ENCODE results near the gene PAQR9. TPM values are rescaled to one million over a fixed set of nuclear protein-coding genes. Genes with fewer than 3 reads are reported as not detected.

PAQR9 gene
- total and polyA plus RNA-seq, 9 of the 15 experiments (the other 6 are each of a cell fraction or from before 2014, with no cell fraction given): 0.04 to 0.58 (median 0.22) TPM

- TF ChIP-seq, protein P1, sequence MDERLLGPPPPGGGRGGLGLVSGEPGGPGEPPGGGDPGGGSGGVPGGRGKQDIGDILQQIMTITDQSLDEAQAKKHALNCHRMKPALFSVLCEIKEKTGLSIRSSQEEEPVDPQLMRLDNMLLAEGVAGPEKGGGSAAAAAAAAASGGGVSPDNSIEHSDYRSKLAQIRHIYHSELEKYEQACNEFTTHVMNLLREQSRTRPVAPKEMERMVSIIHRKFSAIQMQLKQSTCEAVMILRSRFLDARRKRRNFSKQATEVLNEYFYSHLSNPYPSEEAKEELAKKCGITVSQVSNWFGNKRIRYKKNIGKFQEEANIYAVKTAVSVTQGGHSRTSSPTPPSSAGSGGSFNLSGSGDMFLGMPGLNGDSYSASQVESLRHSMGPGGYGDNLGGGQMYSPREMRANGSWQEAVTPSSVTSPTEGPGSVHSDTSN (CRISPR knock-in tag; IDR thresholded peaks at IDR 0.05; ENCODE audit: low read depth): no peak
- TF ChIP-seq, protein P1 (tag; conservative IDR thresholded peaks at IDR 0.05; ENCODE audit: low read depth): no peak
- TF ChIP-seq CBX8 (IDR thresholded peaks at IDR 0.05; ENCODE audit: borderline replicate concordance, extremely low read depth, low read depth, low read length, poor library complexity, severe bottlenecking): no peak
- no peak for TF ChIP-seq RFX7 (CRISPR knock-in tag; IDR thresholded peaks at IDR 0.05)
- TF ChIP-seq ZNF766 (CRISPR knock-in tag; conservative IDR thresholded peaks at IDR 0.05): 0 out of 2 replicates have a peak, but pooled peaks have one; percentile 12
- no peak for TF ChIP-seq CHAMP1 (IDR thresholded peaks at IDR 0.05)
- TF ChIP-seq, protein P2, sequence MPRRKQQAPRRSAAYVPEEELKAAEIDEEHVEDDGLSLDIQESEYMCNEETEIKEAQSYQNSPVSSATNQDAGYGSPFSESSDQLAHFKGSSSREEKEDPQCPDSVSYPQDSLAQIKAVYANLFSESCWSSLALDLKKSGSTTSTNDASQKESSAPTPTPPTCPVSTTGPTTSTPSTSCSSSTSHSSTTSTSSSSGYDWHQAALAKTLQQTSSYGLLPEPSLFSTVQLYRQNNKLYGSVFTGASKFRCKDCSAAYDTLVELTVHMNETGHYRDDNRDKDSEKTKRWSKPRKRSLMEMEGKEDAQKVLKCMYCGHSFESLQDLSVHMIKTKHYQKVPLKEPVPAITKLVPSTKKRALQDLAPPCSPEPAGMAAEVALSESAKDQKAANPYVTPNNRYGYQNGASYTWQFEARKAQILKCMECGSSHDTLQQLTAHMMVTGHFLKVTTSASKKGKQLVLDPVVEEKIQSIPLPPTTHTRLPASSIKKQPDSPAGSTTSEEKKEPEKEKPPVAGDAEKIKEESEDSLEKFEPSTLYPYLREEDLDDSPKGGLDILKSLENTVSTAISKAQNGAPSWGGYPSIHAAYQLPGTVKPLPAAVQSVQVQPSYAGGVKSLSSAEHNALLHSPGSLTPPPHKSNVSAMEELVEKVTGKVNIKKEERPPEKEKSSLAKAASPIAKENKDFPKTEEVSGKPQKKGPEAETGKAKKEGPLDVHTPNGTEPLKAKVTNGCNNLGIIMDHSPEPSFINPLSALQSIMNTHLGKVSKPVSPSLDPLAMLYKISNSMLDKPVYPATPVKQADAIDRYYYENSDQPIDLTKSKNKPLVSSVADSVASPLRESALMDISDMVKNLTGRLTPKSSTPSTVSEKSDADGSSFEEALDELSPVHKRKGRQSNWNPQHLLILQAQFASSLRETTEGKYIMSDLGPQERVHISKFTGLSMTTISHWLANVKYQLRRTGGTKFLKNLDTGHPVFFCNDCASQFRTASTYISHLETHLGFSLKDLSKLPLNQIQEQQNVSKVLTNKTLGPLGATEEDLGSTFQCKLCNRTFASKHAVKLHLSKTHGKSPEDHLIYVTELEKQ (CRISPR knock-in tag; IDR thresholded peaks at IDR 0.05): no peak
- TF ChIP-seq ZNF830 (CRISPR knock-in tag; IDR thresholded peaks at IDR 0.05): no peak
- TF ChIP-seq TFAM (CRISPR knock-in tag; conservative IDR thresholded peaks at IDR 0.05): no peak
- TF ChIP-seq RBBP5 (IDR thresholded peaks at IDR 0.05; ENCODE audit: borderline replicate concordance, insufficient read depth, low read length, poor library complexity, severe bottlenecking): peak; percentile 94
- TF ChIP-seq GATAD2B (IDR thresholded peaks at IDR 0.05; ENCODE audit: borderline replicate concordance): peak; percentile 81
- peak; percentile 99 for TF ChIP-seq ETV5 (CRISPR knock-in tag; IDR thresholded peaks at IDR 0.05; ENCODE audit: low read depth)
- TF ChIP-seq, protein P3, sequence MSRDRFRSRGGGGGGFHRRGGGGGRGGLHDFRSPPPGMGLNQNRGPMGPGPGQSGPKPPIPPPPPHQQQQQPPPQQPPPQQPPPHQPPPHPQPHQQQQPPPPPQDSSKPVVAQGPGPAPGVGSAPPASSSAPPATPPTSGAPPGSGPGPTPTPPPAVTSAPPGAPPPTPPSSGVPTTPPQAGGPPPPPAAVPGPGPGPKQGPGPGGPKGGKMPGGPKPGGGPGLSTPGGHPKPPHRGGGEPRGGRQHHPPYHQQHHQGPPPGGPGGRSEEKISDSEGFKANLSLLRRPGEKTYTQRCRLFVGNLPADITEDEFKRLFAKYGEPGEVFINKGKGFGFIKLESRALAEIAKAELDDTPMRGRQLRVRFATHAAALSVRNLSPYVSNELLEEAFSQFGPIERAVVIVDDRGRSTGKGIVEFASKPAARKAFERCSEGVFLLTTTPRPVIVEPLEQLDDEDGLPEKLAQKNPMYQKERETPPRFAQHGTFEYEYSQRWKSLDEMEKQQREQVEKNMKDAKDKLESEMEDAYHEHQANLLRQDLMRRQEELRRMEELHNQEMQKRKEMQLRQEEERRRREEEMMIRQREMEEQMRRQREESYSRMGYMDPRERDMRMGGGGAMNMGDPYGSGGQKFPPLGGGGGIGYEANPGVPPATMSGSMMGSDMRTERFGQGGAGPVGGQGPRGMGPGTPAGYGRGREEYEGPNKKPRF (IDR thresholded peaks at IDR 0.05; ENCODE audit: low read depth, low read length): no peak
- TF ChIP-seq, protein P4, sequence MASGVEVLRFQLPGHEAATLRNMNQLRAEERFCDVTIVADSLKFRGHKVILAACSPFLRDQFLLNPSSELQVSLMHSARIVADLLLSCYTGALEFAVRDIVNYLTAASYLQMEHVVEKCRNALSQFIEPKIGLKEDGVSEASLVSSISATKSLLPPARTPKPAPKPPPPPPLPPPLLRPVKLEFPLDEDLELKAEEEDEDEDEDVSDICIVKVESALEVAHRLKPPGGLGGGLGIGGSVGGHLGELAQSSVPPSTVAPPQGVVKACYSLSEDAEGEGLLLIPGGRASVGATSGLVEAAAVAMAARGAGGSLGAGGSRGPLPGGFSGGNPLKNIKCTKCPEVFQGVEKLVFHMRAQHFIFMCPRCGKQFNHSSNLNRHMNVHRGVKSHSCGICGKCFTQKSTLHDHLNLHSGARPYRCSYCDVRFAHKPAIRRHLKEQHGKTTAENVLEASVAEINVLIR (CRISPR knock-in tag; IDR thresholded peaks at IDR 0.05): peak; percentile 60; the same call in 1 of the 2 replicates
Measured at GRCh38 chr3:143001369-143002082, 38.1 kb upstream of the PAQR9 start, which contains the start of gene U2SURP (continued).

Measured in K562 (cell line).